ENCODE measurements around the gene EYA4.

The EYA4 gene

DNA sequence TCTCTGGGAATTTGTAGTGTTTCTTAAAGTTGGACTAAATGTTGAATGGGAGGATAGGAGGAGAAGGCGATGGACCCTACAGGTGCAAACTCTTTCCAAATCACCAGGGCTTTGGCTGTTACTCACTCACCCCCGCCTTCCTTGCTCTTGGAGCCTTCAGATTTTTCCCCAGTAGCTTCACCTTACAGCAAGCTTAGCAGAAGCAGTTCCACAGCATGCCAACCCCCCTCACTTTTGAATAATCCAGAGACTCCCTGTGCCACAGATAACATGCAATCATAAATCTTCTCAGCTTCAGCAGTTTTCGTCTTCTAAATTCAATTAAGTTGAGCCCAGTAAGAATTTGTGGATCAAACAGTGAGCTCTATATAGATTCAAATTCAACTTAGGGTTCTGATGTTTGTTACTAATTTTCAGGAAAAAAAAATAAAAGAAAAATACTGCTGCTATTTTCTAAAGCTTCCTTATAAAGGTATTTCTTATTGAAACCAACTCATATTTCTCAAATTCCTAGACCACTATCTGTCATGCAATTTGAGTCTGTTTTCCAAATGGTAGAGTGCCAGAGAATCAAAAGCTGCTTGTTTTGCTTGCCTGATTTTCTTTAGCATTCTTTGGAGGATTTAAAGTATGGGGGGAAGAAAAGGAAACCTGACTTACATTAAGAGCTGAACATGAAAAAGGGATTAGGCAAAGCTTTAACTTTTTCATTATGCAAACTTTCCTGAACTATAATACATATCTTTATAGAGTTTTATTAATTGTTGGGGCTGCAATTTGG is 166.4 kb downstream of the EYA4 start:
- no peaks in the 10 kb centered on the region for H3K36me3 ChIP-seq (ENCODE audit: control insufficient read depth in 1 of 2, insufficient read depth in 2 of 2, low read length in 2 of 2)
- H3K4me1 ChIP-seq (ENCODE audit: control insufficient read depth in 1 of 2, insufficient read depth in 2 of 2, low read length in 2 of 2): no peaks in the 10 kb centered on the region
- H3K9me3 ChIP-seq (ENCODE audit: control insufficient read depth in 1 of 2, low read length in 2 of 2): no peaks in the 10 kb centered on the region
- no peak overlapping the region for H3K4me3 ChIP-seq (ENCODE audit: low read depth in 1 of 2, low read length in 2 of 2)
- H3K27ac ChIP-seq (ENCODE audit: low read length): no peak overlapping the region
- no peaks in the 10 kb centered on the region for H3K27me3 ChIP-seq (ENCODE audit: low read depth, low read length)

DNA sequence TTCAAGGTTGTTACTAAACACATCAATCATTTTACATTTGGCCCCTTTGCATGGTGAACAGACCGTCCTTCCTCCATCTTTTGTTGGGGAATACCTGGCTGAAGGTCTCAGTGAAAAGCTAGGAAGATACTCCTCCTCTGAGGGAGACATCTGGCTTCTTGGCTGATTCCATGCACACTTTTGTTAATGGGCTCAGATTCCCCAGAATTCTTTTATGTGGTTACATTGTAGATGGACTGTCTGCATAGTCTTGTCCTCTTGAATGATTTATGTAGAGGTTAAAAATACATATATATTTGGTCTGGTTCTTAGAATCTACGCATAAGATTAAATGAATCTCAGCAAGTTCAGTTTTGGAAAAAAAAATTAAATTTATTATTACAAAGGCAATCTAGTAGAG is 167.0 kb downstream of the EYA4 start:
- Histone ChIP-seq H3K36me3 (ENCODE audit: control insufficient read depth in 1 of 2, insufficient read depth in 2 of 2, low read length in 2 of 2) (no peaks in the 10 kb centered on the region), H3K4me3 (ENCODE audit: low read depth in 1 of 2, low read length in 2 of 2) (no peak overlapping the region), H3K27ac (ENCODE audit: low read length) (no peak overlapping the region), H3K9me3 (ENCODE audit: control insufficient read depth in 1 of 2, low read length in 2 of 2) (no peaks in the 10 kb centered on the region), H3K4me1 (ENCODE audit: control insufficient read depth in 1 of 2, insufficient read depth in 2 of 2, low read length in 2 of 2) (no peaks in the 10 kb centered on the region), H3K27me3 (ENCODE audit: low read depth, low read length) (no peaks in the 10 kb centered on the region)

DNA sequence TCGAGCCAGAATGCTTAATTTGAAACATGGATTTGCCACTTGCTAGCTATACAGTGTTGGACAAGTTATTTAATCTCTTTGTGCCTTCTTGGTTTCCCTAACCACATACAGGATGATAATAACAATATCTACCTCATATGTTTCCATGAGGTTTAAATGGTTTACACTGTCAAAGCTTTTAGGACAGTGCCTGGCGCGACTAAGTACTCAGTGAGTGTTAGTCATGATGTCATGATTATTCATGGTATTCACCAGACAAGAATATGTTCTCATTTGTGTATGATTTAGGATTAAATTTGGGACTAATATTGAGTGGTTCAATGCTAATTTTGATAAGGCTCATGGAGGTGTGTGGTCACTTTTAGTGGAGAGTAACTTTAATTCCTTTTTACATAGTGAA is 167.4 kb downstream of the EYA4 start:
- Histone ChIP-seq H3K4me3 (ENCODE audit: low read depth in 1 of 2, low read length in 2 of 2) (no peak overlapping the region), H3K27me3 (ENCODE audit: low read depth, low read length) (no peaks in the 10 kb centered on the region), H3K36me3 (ENCODE audit: control insufficient read depth in 1 of 2, insufficient read depth in 2 of 2, low read length in 2 of 2) (no peaks in the 10 kb centered on the region), H3K9me3 (ENCODE audit: control insufficient read depth in 1 of 2, low read length in 2 of 2) (no peaks in the 10 kb centered on the region), H3K4me1 (ENCODE audit: control insufficient read depth in 1 of 2, insufficient read depth in 2 of 2, low read length in 2 of 2) (no peaks in the 10 kb centered on the region), H3K27ac (ENCODE audit: low read length) (no peak overlapping the region)

DNA sequence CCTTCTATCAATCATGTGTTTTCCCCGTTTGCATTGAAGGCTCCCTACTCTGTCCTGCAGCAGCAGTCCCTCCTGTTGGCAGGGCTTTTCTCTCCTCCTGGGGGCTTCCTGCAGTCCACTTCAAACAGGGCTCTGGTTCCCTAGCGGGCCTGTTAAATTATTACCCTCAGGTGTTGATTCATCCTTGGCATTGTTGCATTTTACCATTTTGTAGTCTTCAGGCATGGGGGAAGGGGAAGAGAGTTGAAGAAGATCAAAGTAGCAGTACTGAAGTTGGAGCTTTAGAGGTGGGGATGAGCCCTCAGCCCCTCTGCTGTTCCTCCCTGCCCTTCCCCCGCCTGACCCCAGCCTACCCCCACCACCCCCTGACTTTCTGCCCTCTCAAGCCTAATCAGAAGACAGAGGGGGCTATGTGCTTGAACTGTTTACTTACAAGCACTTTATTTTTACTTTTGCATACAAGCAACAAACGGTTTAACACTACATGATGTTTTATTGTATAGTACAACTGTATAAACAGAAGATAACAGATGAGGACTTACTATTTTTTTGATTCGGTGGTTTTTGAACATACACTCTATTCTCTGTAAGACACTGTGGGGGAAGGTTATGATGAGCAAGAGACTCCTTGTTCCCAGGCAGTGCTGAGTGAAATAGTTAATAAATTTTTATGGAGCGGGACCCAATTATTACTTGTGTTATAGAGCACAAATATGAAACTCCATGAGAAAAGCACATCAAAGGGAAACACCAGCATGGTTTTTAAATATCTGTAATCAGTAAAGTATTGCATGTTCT is 169.7 kb downstream of the EYA4 start:
- Histone ChIP-seq H3K9me3 (ENCODE audit: control insufficient read depth in 1 of 2, low read length in 2 of 2) (no peaks in the 10 kb centered on the region), H3K27me3 (ENCODE audit: low read depth, low read length) (no peaks in the 10 kb centered on the region), H3K27ac (ENCODE audit: low read length) (no peak overlapping the region), H3K4me1 (ENCODE audit: control insufficient read depth in 1 of 2, insufficient read depth in 2 of 2, low read length in 2 of 2) (no peaks in the 10 kb centered on the region), H3K4me3 (ENCODE audit: low read depth in 1 of 2, low read length in 2 of 2) (no peak overlapping the region), H3K36me3 (ENCODE audit: control insufficient read depth in 1 of 2, insufficient read depth in 2 of 2, low read length in 2 of 2) (no peaks in the 10 kb centered on the region)

DNA sequence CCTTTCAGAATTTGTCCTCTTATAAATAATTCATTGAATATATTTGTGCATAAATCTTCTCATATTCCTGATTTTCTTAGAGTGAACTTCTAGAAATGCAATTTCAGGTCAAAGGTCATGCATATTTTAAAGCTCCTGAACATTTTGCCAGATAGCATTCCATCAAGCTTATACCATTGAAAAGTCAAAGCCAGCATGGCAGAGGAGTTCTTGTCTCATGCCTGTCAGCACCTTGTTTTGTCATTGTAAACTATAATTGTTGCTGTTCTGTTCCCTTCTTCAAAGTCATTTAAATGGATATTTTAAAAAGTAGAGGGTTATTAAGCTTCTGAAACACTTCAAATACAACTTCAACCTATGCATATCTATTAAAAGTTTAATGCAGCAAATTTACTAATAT is 170.6 kb downstream of the EYA4 start:
- no peaks in the 10 kb centered on the region for H3K27me3 ChIP-seq (ENCODE audit: low read depth, low read length)
- H3K4me3 ChIP-seq (ENCODE audit: low read depth in 1 of 2, low read length in 2 of 2): no peak overlapping the region
- no peak overlapping the region for H3K27ac ChIP-seq (ENCODE audit: low read length)
- H3K4me1 ChIP-seq (ENCODE audit: control insufficient read depth in 1 of 2, insufficient read depth in 2 of 2, low read length in 2 of 2): no peaks in the 10 kb centered on the region
- H3K9me3 ChIP-seq (ENCODE audit: control insufficient read depth in 1 of 2, low read length in 2 of 2): no peaks in the 10 kb centered on the region
- no peaks in the 10 kb centered on the region for H3K36me3 ChIP-seq (ENCODE audit: control insufficient read depth in 1 of 2, insufficient read depth in 2 of 2, low read length in 2 of 2)

DNA sequence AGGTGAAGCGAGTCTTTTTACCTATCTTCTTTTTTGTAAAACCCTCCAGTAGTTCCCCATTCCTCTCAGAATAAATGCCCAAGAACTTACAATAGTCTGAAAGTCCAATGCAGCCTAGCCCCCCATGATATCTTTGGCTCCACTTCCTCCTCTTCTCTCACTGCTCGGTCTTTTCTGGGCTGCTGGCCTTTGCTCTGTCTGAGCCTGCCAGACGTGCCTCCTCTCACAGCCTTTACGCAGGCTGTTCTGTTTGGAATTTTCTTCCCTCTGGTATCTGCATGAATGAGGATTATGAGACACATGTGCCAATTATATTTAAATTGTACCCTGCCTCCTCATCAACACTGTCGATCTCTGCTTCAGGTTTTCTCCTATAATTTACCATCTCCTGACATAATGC is 174.1 kb downstream of the EYA4 start:
- Histone ChIP-seq H3K4me1 (ENCODE audit: control insufficient read depth in 1 of 2, insufficient read depth in 2 of 2, low read length in 2 of 2) (no peaks in the 10 kb centered on the region), H3K4me3 (ENCODE audit: low read depth in 1 of 2, low read length in 2 of 2) (no peak overlapping the region)

DNA sequence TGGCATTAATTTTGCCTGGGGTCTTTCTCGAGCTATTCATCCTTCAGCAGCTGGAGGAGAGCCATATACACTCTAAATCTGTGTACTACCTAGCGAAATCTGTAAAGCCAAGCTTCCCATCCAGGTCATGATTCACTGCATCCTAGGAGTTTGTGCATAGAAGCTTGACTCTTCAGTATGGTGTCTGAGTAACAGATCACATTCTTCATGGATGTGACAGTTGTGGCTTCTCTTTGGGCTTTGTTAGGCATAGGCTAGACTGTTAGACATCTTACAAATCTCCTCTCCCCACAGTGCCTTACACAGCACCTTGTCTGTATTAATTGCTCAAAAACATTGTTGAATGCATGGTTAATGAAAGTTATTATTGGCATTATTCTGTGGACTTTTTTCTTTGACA is 177.0 kb downstream of the EYA4 start:
- no peak overlapping the region for H3K4me3 ChIP-seq (ENCODE audit: low read depth in 1 of 2, low read length in 2 of 2)
- no peak overlapping the region for H3K27ac ChIP-seq (ENCODE audit: low read length)
- H3K4me1 ChIP-seq (ENCODE audit: control insufficient read depth in 1 of 2, insufficient read depth in 2 of 2, low read length in 2 of 2): no peaks in the 10 kb centered on the region
- no peaks in the 10 kb centered on the region for H3K9me3 ChIP-seq (ENCODE audit: control insufficient read depth in 1 of 2, low read length in 2 of 2)
- no peaks in the 10 kb centered on the region for H3K27me3 ChIP-seq (ENCODE audit: low read depth, low read length)
- H3K36me3 ChIP-seq (ENCODE audit: control insufficient read depth in 1 of 2, insufficient read depth in 2 of 2, low read length in 2 of 2): no peaks in the 10 kb centered on the region

More for the DNA sequence above, 174.1 kb downstream of the EYA4 start:
- no peaks in the 10 kb centered on the region for H3K9me3 ChIP-seq (ENCODE audit: control insufficient read depth in 1 of 2, low read length in 2 of 2)
- no peaks in the 10 kb centered on the region for H3K36me3 ChIP-seq (ENCODE audit: control insufficient read depth in 1 of 2, insufficient read depth in 2 of 2, low read length in 2 of 2)
- H3K27ac ChIP-seq (ENCODE audit: low read length): no peak overlapping the region
- H3K27me3 ChIP-seq (ENCODE audit: low read depth, low read length): no peaks in the 10 kb centered on the region

DNA sequence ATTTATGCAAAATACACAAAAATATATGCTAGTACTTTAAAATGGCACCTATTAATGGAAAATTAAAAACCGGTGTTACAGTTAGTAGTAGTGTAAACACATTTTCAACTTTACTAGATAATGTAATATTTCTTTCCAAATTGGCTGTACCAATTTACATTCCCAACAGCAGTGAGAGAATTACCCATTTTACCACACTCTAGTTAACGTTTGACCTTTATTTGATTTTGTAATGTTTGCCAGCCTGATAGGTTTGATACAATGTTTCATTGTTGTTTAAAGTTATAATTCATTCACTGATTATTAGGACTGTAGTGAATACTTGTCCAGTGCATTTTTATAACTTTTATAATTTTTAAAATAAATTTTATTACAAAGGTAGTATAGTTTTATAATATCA is 182.1 kb downstream of the EYA4 start:
- no peak overlapping the region for H3K27ac ChIP-seq (ENCODE audit: low read length)
- no peaks in the 10 kb centered on the region for H3K9me3 ChIP-seq (ENCODE audit: control insufficient read depth in 1 of 2, low read length in 2 of 2)
- H3K4me3 ChIP-seq (ENCODE audit: low read depth in 1 of 2, low read length in 2 of 2): no peak overlapping the region
- H3K36me3 ChIP-seq (ENCODE audit: control insufficient read depth in 1 of 2, insufficient read depth in 2 of 2, low read length in 2 of 2): no peaks in the 10 kb centered on the region
- no peaks in the 10 kb centered on the region for H3K27me3 ChIP-seq (ENCODE audit: low read depth, low read length)
- H3K4me1 ChIP-seq (ENCODE audit: control insufficient read depth in 1 of 2, insufficient read depth in 2 of 2, low read length in 2 of 2): no peaks in the 10 kb centered on the region

DNA sequence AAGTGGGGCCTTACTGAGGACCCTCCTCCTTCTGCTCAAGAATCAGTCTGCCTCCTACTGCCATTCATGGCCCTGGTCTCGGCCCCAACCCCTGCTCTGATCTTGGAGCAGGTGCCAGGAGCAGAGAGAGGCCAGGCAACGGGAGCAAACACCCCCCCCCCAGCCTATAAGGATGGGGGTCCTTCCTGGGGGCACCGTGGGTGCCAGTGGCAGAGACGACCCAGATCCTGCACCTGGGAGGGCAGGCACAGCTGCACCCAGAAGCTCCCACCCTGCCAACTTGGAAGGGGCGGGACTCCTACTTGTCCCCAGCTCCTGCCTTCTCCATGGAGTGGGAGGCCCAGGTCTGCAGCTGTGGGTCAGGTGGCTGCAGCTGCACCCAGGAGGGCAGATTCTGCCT is 183.2 kb downstream of the EYA4 start:
- no peak overlapping the region for H3K27ac ChIP-seq (ENCODE audit: low read length)
- no peaks in the 10 kb centered on the region for H3K4me1 ChIP-seq (ENCODE audit: control insufficient read depth in 1 of 2, insufficient read depth in 2 of 2, low read length in 2 of 2)
- no peaks in the 10 kb centered on the region for H3K9me3 ChIP-seq (ENCODE audit: control insufficient read depth in 1 of 2, low read length in 2 of 2)
- H3K27me3 ChIP-seq (ENCODE audit: low read depth, low read length): no peaks in the 10 kb centered on the region
- H3K4me3 ChIP-seq (ENCODE audit: low read depth in 1 of 2, low read length in 2 of 2): no peak overlapping the region
- no peaks in the 10 kb centered on the region for H3K36me3 ChIP-seq (ENCODE audit: control insufficient read depth in 1 of 2, insufficient read depth in 2 of 2, low read length in 2 of 2)

DNA sequence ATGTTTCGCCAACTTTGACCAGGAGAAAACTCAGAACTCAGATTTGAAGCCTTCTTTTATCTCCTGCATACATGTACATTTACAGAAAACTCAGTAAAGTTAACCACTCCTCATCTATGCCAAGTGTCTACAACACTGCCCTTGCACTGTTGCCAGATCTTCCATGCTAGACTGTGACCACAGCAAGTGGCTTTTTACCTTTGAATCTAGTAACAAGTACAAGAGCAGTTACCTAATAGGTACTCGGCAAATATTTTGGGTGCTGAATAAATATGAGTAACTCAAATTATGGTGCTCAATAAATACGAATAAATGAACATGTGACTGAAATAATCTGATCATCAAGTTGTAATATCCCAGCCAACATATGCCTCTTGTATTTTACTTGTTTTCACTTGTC is 184.9 kb downstream of the EYA4 start:
- Histone ChIP-seq H3K4me3 (ENCODE audit: low read depth in 1 of 2, low read length in 2 of 2) (no peak overlapping the region), H3K27me3 (ENCODE audit: low read depth, low read length) (no peaks in the 10 kb centered on the region), H3K9me3 (ENCODE audit: control insufficient read depth in 1 of 2, low read length in 2 of 2) (no peaks in the 10 kb centered on the region), H3K27ac (ENCODE audit: low read length) (no peak overlapping the region), H3K36me3 (ENCODE audit: control insufficient read depth in 1 of 2, insufficient read depth in 2 of 2, low read length in 2 of 2) (no peaks in the 10 kb centered on the region), H3K4me1 (ENCODE audit: control insufficient read depth in 1 of 2, insufficient read depth in 2 of 2, low read length in 2 of 2) (no peaks in the 10 kb centered on the region)

DNA sequence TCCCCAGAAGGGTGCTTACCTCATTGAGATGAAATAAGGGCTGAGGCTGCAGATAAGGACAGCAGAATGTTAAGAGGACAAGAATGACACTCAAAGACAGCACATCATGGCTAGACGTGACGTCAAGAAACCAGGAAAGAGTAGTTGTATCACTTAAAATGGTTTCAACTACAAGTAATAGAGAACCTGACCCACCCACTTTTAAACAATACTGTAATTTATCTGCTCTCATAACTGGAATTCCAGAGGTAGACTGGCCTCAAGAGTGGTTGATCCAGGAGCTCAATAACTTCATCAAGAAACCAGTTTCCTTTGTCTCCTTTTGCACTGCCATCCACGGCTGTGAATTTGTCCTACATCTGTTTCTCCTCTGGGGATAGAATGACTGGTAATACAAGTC is 187.1 kb downstream of the EYA4 start:
- H3K27me3 ChIP-seq (ENCODE audit: low read depth, low read length): no peaks in the 10 kb centered on the region
- H3K4me1 ChIP-seq (ENCODE audit: control insufficient read depth in 1 of 2, insufficient read depth in 2 of 2, low read length in 2 of 2): no peaks in the 10 kb centered on the region
- no peak overlapping the region for H3K4me3 ChIP-seq (ENCODE audit: low read depth in 1 of 2, low read length in 2 of 2)
- no peaks in the 10 kb centered on the region for H3K36me3 ChIP-seq (ENCODE audit: control insufficient read depth in 1 of 2, insufficient read depth in 2 of 2, low read length in 2 of 2)
- no peaks in the 10 kb centered on the region for H3K9me3 ChIP-seq (ENCODE audit: control insufficient read depth in 1 of 2, low read length in 2 of 2)
- H3K27ac ChIP-seq (ENCODE audit: low read length): no peak overlapping the region
